ENCODE measurements around the gene EN1.

- TF ChIP-seq POLR2A (IDR thresholded peaks at IDR 0.05) (no peak), CTCF (IDR thresholded peaks at IDR 0.05) (no peak)
Measured at GRCh38 chr2:118875318-118875717, 27.9 kb upstream of the EN1 start.

Measured in vagina (tissue), 2 donors.